CD4-positive, alpha-beta T cell treated with Interferon gamma for 1 hour (primary cell): ENCODE measurements around the gene SAMD14.
A peak's percentile ranks its signal among the peaks of the same experiment; 100 is the strongest.

Experiments used
- DNase-seq: peaks from one replicate; pipeline ENCODE4 v3.0.0-alpha.2; 2020

Gene SAMD14

DNA sequence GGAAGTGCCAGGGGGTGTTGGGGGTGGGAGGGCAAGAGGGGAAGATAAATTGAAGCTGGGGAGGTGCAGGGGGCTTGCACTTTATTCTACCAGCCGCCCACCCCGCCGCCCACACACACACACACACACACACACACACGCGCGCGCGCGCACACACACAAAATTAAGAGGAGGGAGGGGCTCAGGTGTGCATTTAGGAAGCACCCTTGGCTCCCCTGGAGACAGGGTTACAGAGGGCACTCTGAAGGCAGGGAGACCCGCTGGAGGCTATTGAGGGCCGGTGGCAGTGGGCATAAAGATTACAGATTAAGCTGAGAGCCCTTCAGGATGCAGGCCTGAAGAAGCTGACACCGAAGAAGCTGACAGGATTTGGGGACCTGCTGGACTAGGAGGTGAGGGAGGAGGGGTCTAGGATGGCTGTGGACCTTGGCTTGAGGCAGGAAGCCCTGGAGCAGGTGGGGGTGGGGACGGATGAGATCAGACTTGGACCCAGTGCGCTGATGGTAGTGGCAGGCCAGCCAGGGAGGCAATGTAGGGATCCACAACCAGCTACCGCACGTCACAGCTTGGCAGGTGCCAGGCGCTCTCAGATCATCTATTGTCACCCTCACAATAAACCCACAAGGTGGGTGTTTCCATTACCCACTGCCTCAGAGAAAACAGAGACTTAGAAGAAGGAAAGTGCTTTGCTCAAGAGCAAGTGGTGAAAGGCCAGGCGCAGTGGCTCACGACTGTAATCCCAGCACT is 772 bp upstream of the SAMD14 start:
- no peak for DNase-seq

DNA sequence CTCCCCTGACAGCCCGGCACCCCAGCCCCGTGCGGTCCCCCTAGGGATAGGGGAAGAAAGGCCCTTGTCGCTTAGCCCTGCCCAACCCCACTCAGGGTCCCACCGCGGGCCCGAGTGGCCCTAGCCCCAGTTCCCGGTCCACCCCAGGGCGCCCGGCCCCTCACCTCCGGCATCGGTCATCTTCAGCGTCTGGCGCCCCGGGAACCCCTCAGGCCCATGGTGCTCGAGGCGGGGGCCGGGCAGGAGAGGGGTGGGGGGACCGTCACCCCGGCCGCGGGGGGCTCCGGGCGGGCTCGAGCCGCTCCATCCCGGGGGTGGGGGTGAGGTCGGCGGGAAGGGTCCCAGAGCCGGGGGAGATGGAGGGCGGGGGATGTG is 620 bp downstream of the SAMD14 start:
- no peak for DNase-seq

DNA sequence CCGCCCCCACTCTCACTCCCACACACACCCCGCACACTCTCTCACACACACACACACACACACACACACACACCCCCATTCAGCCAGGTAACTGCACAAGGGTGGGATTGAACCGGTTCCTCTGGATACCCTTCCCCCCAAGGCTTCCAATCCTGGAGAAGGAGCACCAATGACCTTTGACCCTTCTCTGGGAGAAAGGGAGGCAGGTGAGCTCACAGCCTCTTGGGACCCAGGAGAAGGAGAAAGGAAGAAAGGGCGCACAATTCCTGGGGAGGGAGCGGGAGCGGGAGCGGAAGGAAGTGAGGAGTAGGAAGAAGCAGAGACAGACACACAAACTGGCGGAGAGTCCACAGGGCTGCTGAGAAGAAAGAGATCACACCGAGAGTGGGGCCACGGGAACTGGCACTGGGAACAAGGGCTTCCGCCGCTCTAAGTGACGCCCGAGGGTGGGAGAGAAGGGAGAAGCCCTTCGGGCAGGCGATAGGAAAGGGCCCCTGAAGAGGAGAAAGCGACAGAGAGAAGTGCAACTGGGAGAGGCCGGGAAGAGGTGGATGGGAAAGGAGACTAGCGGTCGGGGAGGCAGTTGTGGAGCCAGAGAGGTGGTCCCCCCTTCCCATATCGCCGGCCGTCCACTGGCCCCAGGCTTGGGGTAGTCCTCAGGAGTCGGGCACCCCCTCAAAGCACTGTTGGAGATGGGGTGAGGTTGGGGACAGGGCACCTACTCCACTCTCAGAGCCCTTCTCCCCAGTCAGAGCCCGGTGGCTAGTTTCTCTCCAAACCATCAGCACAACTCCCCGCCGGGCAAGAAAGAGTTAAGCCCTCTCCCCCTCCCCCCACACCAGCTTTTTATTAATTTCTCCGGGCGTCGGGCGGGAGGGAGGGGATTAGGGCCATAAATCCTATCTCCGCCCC is 1.3 kb downstream of the SAMD14 start:
- no peak for DNase-seq

DNA sequence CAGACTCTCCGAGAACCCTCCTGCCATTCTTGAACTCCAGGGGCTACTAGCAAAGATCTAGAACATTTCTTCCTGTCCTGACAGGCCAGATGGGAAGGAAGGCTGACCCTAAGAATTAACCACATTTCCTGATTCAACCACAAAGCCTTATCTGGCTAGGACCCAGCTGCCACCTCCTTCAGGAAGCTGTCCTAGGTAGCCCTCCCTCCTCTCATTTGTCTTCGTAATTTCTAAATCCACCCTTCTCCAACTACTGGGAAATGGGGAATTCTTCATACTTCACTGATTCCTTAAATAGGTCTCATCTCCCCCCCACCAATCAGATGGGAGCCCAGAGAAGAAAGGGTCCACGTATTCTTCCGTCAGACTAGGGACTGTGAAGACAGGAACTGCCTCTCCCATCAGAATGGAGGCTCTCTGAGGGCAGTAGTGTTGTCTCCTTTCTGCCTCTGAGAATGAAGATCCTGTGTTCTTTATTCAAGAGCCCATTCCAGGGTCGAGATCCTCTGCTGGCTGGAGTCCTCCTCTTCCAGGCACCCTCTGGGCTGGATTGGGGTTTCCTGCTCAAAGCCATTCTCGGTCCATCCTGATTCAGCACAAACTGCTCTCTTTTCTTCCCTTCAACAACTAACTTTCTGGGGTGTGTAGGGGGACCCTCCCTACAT is 2.1 kb downstream of the SAMD14 start:
- DNase-seq, result no peak

DNA sequence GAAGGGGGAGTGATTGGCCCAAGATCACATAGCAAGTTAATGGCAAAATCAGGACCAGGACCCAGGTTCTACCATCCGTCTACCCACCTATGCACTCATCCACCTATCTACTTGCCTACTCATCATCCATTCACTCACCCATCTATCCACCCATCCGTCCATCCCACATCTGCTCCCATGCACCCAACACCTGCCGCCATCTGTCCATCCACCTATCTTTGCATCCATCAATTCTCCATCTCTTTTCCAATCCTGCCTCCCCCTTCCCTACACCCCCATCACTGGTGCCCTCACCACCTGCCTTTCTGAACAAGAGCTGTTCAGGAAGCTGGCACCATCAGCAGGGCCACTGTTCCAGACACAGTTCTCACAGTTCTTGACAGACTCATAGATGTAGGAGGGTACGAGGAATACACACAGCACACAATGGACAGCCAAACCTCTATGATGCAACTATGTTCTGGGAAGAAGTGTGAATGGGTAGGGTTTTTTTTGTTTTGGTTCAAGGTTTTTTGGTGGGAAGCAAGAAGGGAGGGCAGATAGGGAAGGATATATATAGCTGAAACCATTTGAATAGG is 4.5 kb downstream of the SAMD14 start:
- DNase-seq, result no peak

DNA sequence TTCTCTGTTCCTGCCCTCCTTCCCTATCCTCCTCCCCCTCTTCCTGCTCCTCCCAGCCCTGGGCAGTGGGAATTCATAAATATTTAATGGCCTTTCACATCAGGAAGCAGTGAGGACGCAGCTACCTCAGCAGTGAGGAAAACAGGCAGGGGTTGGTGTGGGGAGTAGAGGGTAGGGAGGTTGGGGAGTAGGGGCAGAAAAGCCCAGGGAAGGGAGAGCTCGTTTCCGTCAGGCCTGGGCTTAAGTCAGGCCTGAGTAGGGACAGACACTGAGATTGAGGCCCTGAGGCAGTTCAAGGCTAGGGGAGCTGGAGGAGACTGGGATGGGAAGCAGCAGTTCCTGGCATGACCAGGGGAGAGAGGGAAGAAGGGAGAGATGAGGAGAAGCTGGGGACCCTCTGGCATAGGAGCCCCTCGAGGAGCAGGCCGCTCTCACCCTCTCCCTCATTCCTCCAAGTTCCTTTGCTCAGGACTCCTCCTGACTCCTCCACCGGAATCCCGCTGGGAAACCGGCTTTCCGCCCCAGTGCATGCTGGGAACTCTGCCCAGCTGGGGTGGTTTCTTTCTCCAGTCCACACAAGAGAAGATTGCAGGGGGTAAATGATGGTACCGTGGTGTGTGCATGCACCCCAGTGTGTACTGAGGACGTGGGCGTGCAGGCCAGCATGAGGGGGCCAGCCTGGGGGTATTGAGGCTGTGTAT is 6.2 kb downstream of the SAMD14 start:
- no peak for DNase-seq

DNA sequence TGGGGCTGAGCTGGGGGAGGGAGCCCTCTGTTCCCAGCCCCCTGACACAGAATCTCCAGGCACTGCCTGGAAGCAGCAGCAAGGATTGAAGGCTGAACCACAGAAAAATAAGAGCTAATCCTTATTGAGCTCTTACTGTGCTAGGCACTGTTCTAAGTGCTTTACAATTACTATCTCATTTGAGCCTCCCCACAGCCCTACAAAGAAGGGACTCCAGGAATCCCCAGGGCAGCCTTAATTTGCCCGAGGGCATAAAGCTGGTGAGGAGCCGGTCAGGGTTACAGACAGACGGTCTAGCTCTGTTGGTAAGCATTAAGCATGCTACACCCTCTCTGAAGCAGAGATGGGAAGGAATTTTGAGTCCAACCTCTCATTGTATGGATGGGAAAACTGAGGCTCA is 7.0 kb downstream of the SAMD14 start:
- DNase-seq, result no peak

DNA sequence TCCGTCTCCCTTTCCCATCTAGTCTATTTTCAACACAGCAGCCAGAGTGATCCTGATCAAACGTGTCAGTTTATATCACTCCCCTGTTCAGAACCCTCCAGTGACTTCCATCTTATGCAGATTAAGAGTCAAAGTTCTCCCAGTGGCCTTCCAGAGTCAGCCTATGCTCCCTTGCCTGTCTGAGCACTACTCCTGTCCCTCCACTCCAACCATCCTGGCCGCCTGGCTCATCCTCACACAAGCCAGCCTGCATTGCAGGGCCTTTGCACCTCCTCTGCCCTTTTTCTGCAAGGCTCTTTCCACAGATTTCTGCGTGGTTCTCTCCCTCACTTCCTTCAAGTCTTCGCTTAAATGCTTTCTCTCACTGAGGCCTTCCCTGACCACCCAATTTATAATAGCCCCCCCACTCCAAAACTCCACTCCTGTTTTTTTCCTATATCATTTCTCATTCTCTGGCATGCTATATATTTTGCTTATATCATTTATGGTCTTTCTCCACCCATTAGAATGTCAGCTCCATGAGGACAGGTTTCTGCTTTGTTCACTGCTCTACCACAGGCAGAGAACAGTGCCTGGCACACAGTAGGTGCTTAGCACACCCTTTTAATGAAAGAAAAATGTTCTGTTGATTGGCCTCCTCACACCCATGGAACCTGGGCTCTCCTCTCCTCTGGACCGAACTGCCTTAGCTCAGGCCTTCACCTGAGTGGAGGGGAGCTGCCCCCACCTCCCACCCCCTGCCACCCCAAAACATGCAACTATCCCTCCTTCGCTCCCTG is 9.3 kb downstream of the SAMD14 start:
- DNase-seq, result no peak

DNA sequence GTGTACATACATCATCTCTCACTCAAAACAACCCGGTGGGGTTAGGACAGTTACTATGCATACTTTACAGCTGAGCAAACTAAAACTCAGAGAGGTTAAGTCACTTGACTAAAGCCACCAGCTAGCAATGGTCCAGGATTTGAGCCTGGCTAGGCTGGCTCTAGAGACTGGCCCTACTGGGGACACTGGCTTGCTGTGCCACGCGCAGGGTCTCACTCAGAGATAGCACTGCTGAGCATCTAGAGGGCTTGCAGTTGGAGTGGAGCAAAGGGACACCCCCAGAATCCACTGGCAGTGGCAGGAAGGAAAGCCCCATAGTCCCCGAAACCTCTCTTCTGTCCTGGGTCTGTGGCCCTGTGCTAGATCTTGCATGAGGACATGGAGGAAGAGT is 11.1 kb downstream of the SAMD14 start:
- DNase-seq, result no peak

DNA sequence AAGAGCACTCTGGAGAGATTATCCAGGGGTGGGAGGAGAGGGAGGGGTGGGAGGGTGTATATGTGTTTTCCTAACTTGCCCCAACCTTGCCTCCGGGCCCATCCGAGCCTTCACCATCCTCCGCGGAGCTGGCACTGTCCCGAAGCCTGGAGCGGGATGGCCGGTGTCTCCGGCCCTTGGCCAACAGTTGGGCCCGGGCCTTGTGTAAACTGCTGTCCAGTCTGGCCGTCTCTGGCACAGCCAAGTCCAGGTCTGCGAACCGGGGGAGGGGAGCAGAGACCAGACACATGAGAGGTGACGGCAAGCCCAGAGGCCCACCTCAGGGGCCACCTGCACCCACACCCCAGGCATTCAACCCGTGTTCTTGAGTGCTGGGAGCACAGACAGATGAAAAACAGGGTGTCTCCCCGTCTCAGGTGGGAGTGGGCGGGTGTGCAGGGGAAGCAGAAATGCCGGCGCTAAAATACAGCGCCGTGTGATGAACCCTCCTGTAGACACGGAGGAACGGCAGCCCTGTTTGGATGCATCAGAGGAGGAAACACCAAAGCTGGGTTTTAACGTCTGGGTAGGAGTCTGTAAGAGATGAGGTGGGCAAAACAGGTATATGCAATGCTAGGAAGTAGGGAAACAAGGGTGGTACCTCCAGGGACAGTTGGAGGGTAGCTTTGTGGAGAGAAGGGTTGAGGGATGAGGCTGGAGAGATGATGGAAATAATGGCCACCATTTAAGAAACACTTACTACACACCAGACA is 11.7 kb downstream of the SAMD14 start:
- no peak for DNase-seq

DNA sequence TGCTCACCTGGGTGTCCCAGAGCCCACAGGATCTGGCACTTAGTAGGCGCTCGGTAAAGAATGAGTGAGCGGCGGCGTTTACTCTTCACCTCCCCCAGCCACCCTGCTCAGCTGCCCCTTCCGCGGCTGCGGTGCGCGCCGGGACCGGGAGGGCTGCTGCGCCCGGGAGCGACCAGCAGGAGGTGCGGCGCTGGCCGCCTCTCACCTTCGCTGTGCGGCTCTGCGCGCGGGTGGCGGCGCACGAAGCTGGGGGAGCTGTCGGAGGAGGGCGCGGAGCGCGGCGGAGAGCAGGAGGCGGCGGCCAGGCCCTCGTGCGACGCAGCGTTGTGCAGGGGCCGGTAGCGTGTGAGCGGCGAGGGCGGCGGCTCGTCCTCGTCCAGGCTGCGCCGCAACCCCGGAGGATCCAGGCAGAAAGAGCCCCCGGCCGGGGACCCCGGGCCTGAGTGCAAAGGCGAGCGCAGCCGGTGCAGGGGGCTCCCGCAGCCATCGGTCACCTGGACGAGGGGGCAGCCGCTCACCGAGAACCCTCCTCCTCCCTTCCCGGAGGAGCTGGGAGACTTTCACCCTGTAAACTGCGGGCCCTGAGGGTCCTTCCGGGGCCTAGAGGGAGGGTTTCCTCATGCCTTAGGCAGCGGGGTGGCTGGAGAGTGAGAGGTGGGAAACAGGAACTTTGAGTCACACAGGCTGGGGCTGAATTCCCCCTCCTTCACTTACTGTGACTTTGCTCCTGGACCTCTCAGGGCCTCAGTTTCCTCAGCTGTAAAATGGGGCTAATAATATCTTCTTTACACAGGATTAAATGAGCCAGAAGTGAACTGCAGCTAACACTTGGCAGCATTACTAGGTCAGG is 12.5 kb downstream of the SAMD14 start:
- peak; percentile 61 for DNase-seq

DNA sequence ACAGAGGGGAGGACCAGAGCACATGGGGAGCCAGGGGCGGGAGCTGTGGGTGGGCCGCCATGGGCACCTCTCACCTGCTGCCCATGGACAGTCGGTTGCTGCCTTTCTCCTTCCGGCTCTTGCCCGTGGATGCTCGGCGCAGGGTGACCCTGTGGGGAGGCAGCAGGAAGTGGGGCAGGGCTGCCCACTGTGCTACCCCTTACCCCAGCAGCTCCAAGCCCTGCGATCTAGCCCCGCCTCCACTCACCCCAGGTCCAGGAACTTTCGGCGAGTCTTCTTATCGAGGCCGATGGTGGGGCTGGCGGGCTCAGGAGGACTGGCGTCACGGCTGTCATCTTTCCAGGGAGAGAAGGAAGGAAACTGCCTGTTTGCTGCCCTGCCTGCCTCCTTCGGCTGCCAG is 14.2 kb downstream of the SAMD14 start:
- DNase-seq, result no peak

DNA sequence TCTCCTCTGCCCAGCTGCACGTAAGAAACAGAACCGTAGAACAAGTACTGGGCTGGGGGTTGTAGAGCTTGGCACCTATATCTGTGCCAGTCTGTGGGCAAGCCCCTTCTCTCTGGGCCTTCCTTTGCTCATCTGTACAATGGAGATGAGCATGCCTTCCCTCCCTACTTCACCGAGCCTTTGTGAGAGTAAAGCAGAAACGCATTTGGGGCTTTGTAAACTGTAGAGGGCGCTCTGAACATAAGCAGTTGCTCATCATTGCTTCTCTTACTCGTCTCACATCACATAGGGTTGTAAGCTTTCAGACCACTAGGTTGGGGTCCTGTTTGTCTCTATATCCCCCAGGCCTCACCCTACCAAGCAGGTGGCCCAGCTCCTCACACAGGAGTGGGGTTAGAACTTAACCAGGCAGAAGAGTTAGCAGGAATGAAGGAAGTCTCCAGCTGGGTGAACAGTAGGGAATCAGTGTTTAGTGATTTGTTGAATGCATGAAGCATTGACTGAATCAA is 15.1 kb downstream of the SAMD14 start:
- DNase-seq, result peak; percentile 30

DNA sequence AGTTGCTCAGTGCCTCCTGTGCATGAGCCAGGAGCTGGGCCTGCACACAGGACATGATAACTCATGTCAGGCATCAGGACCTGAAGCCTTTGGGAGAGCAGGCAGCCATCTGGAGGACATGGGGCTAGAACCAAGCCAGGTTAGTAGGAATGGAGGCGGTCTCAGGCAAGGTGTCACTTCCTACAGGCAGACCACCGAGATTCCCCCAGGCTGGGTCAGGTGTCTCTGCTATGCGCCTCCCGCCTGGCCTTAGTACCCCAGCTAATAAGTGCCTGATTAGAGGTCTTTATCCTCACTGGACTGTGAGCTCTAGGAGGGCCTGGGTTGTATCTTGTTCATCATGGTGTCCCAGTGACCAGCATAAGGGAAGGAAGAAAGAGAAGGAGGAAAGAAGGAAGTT is 15.6 kb downstream of the SAMD14 start:
- DNase-seq, result no peak

DNA sequence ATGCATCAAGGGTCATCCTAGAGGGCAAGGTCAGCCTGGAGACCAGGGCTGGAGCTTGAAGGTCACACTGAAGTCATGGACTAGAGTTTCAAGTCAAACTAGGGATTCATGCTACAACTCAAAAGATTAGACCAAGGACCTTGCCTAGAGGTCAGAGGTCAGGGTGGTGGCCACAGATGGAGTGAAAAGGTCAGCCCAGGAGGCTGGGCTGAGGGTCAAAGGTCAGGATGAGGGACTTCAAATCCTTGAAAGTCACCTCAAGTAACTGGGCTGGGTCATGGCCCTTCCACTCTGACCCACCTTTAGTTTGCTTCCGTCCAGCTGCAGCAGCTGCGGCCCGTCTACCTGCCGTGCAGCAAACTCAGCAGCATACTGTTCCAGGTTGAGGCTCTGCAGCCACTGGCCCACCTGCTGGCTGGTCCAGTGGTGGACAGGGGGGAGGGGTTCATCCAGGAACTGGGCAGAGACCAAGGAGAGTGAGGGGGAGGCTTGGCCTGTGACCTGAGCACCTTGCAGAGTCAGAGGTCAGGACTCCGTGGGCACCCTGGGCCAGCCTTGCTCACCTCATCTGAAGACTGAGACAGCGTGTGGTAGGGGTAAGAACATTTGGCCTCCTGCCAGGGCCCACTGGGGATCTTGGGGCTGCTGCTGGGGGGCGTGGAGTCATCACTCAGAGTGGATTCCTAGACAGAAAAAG is 16.2 kb downstream of the SAMD14 start:
- no peak for DNase-seq

DNA sequence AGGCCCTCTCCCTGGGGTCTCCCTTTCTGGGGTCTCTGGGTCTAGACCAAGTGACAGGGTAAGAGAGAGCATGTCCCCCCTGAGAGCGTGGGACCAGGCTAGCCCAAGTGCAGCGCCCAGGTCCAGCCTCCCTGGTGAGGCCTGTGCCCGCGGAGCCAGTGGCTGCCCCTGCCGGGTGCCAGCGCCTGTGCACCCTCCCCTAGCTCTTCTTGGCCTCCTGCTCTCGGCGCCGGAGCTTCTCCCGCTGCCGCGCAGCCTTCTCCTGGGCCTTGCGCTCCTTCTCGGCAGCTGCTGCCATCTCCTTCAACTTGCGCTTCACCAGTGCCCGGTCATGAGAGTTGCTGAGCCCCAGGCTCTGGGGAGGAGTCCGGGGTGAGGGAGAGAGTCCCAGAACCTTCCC is 17.3 kb downstream of the SAMD14 start:
- no peak for DNase-seq

DNA sequence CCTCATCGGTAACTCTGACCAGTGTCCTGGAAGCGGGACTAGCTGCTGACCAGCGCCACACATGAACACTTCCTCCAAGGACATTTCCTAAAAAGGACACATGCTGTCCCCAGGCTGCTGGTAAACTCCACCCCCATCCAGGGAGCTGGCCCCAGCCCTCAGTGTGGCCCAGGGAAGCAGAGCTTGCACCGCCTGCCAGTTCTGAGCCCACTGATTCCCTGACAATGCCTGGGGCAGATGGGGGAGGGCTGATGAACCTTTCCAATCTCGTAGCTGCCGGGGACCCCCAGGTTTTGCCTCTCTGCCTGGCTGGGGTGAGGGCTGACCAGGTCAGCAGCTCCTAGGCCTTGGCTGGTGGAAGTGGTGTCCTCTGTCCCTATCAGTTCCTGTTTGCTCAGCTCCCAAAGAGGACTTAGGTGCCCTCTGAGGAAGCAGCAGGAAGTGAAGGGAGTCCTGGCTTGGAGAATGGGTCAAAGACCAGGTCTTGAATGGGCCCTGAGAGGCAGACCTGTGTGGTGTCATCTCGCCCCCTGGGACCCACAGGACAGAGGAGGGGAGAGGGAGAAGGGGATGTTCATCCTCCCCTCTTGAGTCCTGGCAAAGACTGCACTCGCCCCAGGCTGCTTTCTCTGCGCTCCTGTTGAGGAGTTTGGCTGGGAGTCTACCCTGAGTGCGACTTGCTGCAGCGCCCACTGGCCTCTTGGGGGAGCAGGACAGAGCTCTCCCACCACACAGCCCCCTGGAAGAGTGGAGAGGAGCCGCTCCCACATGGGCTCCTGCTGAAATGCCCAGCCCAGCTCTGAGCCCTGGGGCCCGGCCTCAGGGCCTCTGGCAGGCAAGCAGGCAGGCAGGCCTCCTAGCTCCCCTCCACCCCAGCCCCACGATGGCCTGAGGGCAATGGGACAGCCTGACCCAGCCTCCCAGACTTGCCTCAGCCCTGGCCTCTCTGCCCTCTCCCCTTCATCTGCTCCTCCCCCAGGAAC is 18.0 kb downstream of the SAMD14 start:
- DNase-seq, result no peak
